Astrocyte of the cerebellum (primary cell): ENCODE results near the gene OSBPL9.

Experiments used
- DNase-seq: peaks from one replicate; pipeline ENCODE4 v3.0.0-alpha.2; 2011; ENCODE audit warnings: low read depth
- H3K4me3 ChIP-seq: 2 replicates; pipeline ENCODE4 v1.5.1; 2011; ENCODE audit warnings: mild to moderate bottlenecking, low read depth, low read length, moderate library complexity
- CTCF ChIP-seq: IDR thresholded peaks from 2 replicates; pipeline ENCODE4 v1.5.1; 2012; ENCODE audit warnings: low read length, low read depth, moderate library complexity, mild to moderate bottlenecking; ENCODE audit errors: missing control alignments
- in situ Hi-C: cut with HindIII; loops from 2 replicates; pipeline ENCODE4 v1.10.0; 2017; ENCODE audit warnings: low sequenced_read_pairs

OSBPL9 gene

DNA sequence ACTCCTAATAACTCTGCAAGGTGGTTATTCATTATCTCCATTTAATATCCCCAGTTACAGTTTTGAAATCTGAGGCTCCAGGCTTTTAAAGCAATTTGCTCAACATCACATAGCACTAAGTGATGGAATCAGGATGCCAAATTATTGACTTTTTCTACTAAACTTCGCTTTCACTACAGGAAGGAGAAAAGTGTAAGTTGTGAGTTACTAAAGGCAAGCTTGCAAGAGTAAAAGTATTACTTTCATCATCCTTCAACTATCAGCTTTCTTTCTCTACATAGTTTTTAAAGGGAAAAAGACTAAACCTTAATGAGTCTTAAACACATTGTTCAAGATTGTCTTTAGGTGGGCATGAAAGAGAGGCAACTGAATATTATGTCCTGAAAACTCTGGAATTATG, 1.8 kb downstream of the OSBPL9 start:
- TF ChIP-seq CTCF: no peak
- H3K4me3 ChIP-seq: no peak overlapping the region
- DNase-seq: no peak
- in situ Hi-C loops: no loop called here

- in situ Hi-C loops: no loop called here
- DNase-seq: no peak
- no peak for TF ChIP-seq CTCF
These were observed 3.6 kb downstream of the OSBPL9 start for GRCh38 chr1:51620470-51620869.

DNA sequence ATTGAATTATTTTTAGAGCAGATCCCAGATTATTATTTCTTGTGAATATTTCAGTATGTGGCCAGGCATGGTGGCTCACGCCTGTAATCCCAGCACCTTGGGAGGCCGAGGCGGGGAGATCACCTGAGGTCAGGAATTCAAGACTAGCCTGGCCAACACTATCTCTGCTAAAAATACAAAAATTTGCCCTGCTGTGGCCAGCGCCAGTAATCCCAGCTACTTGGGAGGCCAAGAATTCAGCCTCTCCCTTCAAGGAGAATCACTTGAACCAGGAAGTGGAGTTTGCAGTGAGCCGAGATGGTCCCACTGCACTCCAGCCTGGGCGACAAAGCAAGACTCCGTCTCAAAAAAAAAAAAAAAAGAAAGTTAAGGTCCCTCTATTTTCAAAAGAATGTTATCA, 4.3 kb downstream of the OSBPL9 start:
- H3K4me3 ChIP-seq: no peak overlapping the region
- no peak for TF ChIP-seq CTCF
- in situ Hi-C loops: no loop called here
- DNase-seq: no peak

More at GRCh38 chr1:51620470-51620869, 3.6 kb downstream of the OSBPL9 start:
- no peak overlapping the region for H3K4me3 ChIP-seq

- H3K4me3 ChIP-seq: no peak overlapping the region
- TF ChIP-seq CTCF: no peak
- no peak for DNase-seq
- in situ Hi-C loops: no loop called here
These were observed 5.1 kb downstream of the OSBPL9 start for GRCh38 chr1:51621841-51622454.

- in situ Hi-C loops: no loop called here
- DNase-seq: peak; percentile 34
- no peak overlapping the region for H3K4me3 ChIP-seq
- TF ChIP-seq CTCF: no peak
These were observed 5.6 kb downstream of the OSBPL9 start for GRCh38 chr1:51622455-51622913.

GRCh38 chr1:51623025-51623424, 6.1 kb downstream of the OSBPL9 start:
- H3K4me3 ChIP-seq: no peak overlapping the region
- TF ChIP-seq CTCF: no peak
- DNase-seq: no peak
- in situ Hi-C loops: no loop called here
